Fibroblast of lung (primary cell): ENCODE data around the gene CHCHD2.

Experiments used
- CTCF ChIP-seq, 2 donors: IDR thresholded peaks in 1 of 2; conservative IDR thresholded peaks in 1 of 2; 1 replicate in 1 of 2; 2 replicates in 1 of 2; pipeline ENCODE4 v1.5.1; 2011 to 2012; ENCODE audit warnings: low read length in 2 of 2, control low read depth in 1 of 2, inconsistent platforms in 1 of 2, low read depth in 1 of 2, mild to moderate bottlenecking in 1 of 2
- EZH2 ChIP-seq: IDR thresholded peaks from 2 replicates; pipeline ENCODE4 v1.5.1; 2012; ENCODE audit warnings: low read length, control low read depth, mild to moderate bottlenecking; ENCODE audit errors: missing control alignments

GRCh38 chr7:56078196-56078595 lies 28.1 kb downstream of the CHCHD2 start:
- TF ChIP-seq CTCF (conservative IDR thresholded peaks at IDR 0.05 in 1 of 2, IDR thresholded peaks at IDR 0.05 in 1 of 2; ENCODE audit: low read depth in 1 of 2, low read length in 2 of 2) (no peak), EZH2 (no peak)
